ENCODE measurements around the gene SMCO4.

DNA sequence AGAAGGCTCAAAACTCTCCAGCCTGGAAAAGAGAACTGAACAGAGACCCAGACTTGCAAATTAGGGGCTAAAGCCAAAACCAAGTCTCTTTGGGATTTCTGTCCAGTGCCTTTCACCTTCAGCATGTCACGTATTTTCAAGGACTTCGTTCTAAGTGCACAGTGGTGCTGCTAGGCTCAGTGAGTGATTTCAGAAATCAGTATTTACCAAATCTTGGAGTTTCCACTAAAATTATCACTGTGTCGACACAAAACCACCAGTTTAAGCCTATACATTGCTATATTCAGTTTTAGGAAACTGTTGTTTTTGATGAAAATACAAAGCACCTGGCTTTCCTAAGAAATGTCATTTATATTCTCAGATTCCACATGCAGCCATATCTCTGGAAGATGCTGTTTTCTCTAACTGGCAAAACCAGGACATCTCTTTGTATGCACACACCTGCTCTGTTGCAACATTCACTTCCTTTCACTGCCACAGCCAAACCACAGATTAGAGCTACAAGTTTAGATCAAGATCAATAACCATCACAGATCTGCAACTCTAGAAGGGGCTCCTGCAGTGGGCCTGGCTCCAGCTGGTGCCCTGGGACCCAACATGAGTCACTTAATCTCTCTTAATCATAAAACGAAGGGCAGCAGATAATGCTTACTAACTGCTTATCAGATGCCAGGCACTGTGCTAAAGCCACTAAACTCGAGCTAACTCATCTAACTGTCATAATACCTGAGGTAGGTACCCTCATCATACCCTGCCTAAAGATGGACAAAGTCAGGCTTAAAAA, 22.3 kb downstream of the SMCO4 start:
- TF ChIP-seq, protein P1, sequence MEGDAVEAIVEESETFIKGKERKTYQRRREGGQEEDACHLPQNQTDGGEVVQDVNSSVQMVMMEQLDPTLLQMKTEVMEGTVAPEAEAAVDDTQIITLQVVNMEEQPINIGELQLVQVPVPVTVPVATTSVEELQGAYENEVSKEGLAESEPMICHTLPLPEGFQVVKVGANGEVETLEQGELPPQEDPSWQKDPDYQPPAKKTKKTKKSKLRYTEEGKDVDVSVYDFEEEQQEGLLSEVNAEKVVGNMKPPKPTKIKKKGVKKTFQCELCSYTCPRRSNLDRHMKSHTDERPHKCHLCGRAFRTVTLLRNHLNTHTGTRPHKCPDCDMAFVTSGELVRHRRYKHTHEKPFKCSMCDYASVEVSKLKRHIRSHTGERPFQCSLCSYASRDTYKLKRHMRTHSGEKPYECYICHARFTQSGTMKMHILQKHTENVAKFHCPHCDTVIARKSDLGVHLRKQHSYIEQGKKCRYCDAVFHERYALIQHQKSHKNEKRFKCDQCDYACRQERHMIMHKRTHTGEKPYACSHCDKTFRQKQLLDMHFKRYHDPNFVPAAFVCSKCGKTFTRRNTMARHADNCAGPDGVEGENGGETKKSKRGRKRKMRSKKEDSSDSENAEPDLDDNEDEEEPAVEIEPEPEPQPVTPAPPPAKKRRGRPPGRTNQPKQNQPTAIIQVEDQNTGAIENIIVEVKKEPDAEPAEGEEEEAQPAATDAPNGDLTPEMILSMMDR (IDR thresholded peaks at IDR 0.05) = no peak
- no peak for TF ChIP-seq POLR2A (IDR thresholded peaks at IDR 0.05)

All from body of pancreas (tissue), 4 donors.